Measurements from ENCODE around the gene CCR2.
"Not testable (repeated sequence)": the region's sequence is repeated elsewhere in the genome, so short reads cannot be mapped to it uniquely, and the experiment has no call there.

The CCR2 gene

DNA sequence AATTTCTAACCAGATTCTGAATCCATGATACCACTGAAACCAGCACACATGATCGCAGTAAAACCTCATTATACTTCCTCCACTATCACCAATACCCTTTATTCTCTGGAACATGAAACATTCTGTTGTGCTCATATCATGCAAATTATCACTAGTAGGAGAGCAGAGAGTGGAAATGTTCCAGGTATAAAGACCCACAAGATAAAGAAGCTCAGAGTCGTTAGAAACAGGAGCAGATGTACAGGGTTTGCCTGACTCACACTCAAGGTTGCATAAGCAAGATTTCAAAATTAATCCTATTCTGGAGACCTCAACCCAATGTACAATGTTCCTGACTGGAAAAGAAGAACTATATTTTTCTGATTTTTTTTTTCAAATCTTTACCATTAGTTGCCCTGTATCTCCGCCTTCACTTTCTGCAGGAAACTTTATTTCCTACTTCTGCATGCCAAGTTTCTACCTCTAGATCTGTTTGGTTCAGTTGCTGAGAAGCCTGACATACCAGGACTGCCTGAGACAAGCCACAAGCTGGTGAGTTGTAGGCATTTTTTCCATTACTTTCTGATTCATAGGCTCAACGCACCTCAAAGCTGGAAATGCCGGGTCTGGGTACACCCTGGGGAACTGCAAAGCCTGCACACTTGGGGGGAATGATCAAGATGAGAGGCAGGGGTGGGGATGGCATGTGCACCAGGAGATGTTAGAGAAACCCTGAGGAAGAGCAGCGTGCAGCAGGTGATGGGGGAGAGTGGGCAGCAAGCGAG, at the start of gene CCR2:
Gene CCR2, plus strand, starts transcription at position 465 of the 764 bp plus-strand sequence. CDS start 3,417 bp downstream, outside the sequence.
- no peak for DNase-seq

GRCh38 chr3:46304739-46305138, 49.2 kb upstream of the CCR2 start:
- no peak for DNase-seq

- no peak for DNase-seq
Measured at GRCh38 chr3:46312991-46313390, 40.9 kb upstream of the CCR2 start.

DNA sequence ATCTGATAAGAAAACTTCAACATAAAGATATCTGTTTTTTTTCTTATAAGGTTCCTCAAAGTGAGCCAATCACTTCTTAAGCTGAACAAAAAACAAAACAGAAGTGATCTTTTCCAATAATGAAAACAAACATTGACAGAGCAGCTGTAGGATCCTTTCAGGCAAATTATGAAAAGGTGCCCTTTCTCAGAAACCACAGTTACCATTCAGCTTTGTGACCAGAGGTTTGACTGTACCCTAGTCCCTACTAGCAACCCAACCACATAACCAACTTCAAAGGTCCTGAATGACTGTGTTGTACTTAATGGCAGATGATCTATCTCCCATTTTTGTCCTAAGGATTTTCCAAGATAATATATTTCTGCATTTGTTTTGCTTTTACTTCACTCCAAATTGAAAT, 39.4 kb upstream of the CCR2 start:
- no peak for DNase-seq

GRCh38 chr3:46316206-46316605, 37.7 kb upstream of the CCR2 start:
- no peak for DNase-seq

GRCh38 chr3:46318207-46318927, 35.5 kb upstream of the CCR2 start:
- no peak for DNase-seq

DNA sequence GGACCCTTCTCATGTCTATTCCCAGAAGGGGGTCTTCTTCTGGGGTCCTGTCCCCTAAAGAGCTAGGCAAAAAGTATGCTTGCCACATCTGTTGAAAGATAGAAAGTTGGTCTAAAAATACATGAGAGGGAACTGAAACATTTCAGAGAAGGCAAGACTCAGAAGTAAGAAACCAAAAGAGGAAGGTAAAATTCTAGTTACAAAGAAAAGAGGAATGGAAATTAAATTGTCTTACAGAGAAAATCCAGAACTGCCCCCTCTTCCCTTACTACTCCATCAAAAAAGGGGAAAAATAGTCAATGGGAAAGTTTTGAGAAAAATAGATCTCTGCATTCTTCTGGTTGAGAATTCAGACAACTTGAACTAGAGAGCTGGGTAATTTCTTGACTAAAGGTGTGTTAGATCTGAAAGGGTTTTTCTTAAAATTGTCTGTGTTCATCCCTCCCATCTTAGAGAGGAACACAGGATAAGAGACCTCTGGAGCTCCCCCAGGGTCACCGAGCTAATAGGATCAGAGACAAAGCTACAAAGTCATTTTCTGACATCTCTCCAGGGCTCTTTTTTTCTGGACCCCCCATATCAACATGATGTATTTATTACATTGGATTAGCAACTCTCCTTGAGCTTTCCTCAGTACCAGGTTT, 32.3 kb upstream of the CCR2 start:
- DNase-seq = no peak

DNA sequence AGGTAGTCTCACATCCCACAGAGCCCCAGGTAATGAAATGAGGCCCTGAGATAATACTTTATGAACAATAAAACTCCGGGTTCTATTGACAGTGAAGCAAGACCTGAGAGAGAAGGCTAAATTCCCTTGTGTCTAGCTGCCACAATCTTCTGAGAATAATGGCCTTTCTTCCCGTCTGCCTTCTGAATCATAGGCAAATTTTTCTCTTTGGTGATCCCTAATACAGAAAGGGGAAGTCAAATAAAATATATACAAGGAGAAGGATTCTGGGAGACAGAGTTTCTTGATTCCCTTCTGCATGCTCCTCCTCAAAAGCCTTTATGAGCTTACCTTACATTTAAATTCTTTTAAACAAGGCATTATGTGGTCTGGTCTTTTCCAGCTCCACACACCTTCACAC, 29.9 kb upstream of the CCR2 start:
- no peak for DNase-seq

DNA sequence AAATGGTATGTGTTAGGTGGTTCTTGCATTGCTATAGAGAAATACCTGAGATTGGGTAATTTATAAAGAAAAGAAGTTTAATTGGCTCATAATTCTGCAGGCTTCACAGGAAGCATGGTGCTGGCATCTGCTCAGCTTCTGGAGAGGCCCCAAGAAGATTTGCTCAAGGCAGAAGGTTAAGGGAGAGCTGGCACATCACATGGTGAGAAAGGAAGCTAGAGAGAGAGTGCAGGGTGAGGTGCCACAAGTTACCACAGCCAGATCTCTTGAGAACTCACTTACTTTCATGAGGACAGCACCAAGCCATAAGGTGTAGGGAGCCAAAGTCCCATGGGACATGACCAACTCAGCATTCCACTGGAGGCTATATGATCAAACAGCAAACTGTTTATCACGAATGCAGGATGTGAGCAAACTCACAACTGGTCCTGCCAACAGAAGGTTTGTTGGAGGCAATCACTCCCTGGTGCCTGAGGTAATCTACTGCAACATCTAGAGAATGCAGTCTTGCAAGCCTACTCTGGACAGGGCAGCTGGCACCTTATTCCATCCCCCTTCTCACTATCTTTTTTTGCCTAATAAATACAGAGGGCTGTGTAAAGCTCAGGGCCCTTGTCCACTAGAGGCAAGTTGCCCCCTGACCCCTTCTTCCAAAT, 28.1 kb upstream of the CCR2 start:
- no peak for DNase-seq

DNA sequence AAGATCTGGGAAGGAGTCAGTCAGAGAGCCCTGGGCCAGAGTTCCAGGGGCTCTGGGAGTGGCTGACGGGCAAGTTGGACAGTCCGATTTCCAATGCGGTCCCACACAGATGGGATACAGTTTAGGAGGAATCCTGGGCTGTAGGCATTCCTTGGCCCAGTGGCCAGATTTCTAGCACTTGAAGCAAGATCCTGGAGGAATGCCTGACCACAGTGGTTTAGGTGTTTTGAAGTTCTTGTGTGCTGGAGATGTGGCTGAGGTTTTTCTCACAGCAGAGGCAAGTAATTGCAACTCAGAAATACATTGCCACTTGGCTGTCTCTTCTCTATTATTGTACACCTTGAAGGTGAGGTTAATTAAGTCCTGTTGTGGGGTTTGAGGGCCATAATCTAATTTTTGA, 23.2 kb upstream of the CCR2 start:
- not testable (repeated sequence) for DNase-seq

- no peak for DNase-seq
Measured at GRCh38 chr3:46334741-46335478, 19.0 kb upstream of the CCR2 start.

- no peak for DNase-seq
Measured at GRCh38 chr3:46335541-46335940, 18.4 kb upstream of the CCR2 start.

GRCh38 chr3:46337911-46338310, 16.0 kb upstream of the CCR2 start:
- DNase-seq = no peak

DNA sequence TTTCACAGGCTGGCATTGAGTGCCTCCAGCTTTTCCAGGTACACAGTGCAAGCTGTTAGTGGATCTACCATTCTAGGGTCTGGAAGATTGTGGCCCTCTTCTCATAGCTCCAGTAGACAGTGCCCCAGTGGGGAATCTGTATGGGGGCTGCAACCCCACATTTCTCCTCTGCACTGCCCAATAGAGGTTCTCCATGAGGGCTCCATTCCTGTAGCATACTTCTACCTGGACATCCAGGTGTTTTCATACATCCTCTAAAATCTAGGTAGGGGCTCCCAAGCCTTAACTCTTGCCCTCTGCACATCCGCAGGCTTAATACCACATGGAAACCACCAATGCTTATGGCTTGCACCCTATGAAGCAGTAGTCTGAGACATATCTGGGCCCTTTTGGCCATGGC, 15.1 kb upstream of the CCR2 start:
- no peak for DNase-seq

- DNase-seq = peak; percentile 17
Measured at GRCh38 chr3:46344476-46344875, 9.4 kb upstream of the CCR2 start.

DNA sequence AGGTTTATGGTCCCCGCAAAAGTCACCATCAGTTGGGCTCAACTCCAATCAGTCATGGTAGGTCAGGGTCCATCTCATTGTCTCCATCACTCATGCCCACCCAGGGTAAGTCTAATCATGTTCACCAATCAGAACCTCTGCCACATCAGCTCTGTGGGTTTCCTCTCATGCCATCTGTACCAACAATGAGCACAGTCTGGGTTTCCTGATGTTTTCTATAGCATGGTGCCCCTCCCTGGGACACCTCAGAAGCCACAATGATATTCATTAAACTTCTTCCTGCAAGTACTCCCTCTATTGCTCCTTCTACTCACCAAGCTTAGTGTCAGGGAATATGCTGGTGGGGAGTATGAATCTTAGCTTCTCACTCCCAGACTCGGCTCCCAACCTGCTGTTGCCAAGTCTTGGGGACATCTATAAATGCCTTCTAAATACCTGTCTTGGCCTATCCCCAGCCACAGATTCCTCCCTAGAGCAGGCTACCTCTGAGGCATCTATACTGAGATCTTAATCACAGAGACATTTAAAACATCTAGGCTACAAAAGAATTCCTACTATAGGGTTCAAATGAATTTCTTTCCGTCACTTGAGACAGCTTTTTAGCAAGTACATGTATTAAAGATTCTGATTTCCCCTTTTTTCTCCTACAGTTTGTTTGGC, 5.0 kb upstream of the CCR2 start:
- peak; percentile 51 for DNase-seq

- peak; percentile 48 for DNase-seq
Measured at GRCh38 chr3:46349484-46350261, 4.2 kb upstream of the CCR2 start.

DNA sequence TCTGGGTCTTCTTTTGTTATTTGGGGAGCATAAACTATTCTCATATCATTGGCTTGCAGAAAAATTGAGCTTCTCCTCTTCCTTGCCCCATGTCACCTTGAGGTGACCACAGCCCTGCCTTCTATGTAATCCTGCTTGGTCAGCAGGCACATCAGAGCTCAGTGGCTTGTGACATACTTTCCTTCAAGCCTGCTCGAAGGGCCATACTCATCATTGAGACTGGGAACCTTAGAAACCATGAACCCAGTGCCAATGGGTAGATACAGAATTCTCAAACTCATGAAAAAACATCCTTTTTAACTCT, 3.7 kb upstream of the CCR2 start:
- DNase-seq = no peak

- DNase-seq = peak; percentile 51
Measured at GRCh38 chr3:46351646-46352045, 2.3 kb upstream of the CCR2 start.

- DNase-seq = peak; percentile 46
Measured at GRCh38 chr3:46353090-46353489, 821 bp upstream of the CCR2 start.

DNA sequence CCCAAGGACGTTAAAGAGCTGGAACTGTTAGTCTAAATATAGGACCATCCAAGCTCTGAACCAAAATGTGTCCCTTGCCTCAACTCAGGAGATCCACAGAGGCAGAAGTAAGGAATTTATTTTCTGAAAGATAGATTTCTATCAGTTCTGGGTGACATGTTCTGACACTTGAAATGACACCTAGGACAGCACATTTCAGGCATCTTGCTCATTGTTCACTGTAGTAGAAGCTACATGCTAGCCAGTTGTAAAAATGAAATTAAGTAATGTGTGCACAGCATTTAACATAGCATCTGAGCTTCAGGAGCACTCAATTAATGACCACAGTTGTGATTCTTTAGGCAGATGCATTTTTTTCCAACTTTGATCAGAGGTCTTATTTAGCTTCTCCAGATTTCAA, 567 bp downstream of the CCR2 start:
- DNase-seq = no peak

- DNase-seq = no peak
Measured at GRCh38 chr3:46354984-46355383, 1.1 kb downstream of the CCR2 start.

All from activated CD8-positive, alpha-beta memory T cell treated with anti-CD3 and anti-CD28 coated beads for 24 hours (primary cell).